ENCODE data around the gene SERINC5.
"Not testable (repeated sequence)": the region's sequence is repeated elsewhere in the genome, so short reads cannot be mapped to it uniquely, and the experiment has no call there.

SERINC5 gene

GRCh38 chr5:80103371-80103770, 152.5 kb downstream of the SERINC5 start:
- DNase-seq (ENCODE audit: low read depth in 2 of 2): no peak

GRCh38 chr5:80101993-80102392, 153.9 kb downstream of the SERINC5 start:
- no peak for DNase-seq (ENCODE audit: low read depth in 2 of 2)

- DNase-seq (ENCODE audit: low read depth in 2 of 2): no peak
Observed at GRCh38 chr5:80097451-80097850, 158.4 kb downstream of the SERINC5 start.

- DNase-seq (ENCODE audit: low read depth in 2 of 2): no peak
Observed at GRCh38 chr5:80094236-80094738, 161.6 kb downstream of the SERINC5 start.

- no peak for DNase-seq (ENCODE audit: low read depth in 2 of 2)
Observed at GRCh38 chr5:80093796-80094195, 162.1 kb downstream of the SERINC5 start.

GRCh38 chr5:80092486-80093107, 163.3 kb downstream of the SERINC5 start:
- DNase-seq (ENCODE audit: low read depth in 2 of 2): no peak

GRCh38 chr5:80091792-80092192, 164.1 kb downstream of the SERINC5 start:
- DNase-seq (ENCODE audit: low read depth in 2 of 2): not testable (repeated sequence)

- DNase-seq (ENCODE audit: low read depth in 2 of 2): no peak
Observed at GRCh38 chr5:80090884-80091166, 165.0 kb downstream of the SERINC5 start.

- no peak for DNase-seq (ENCODE audit: low read depth in 2 of 2)
Observed at GRCh38 chr5:80083101-80083890, 172.6 kb downstream of the SERINC5 start.

GRCh38 chr5:80082731-80083100, 173.1 kb downstream of the SERINC5 start:
- DNase-seq (ENCODE audit: low read depth in 2 of 2): peak; percentile 51 to 56

GRCh38 chr5:80082281-80082680, 173.6 kb downstream of the SERINC5 start:
- DNase-seq (ENCODE audit: low read depth in 2 of 2): no peak

- no peak for DNase-seq (ENCODE audit: low read depth in 2 of 2)
Observed at GRCh38 chr5:80078921-80079320, 176.9 kb downstream of the SERINC5 start.

GRCh38 chr5:80077051-80077714, 178.7 kb downstream of the SERINC5 start:
- DNase-seq (ENCODE audit: low read depth in 2 of 2): no peak

GRCh38 chr5:80076131-80077050, 179.5 kb downstream of the SERINC5 start:
- no peak for DNase-seq (ENCODE audit: low read depth in 2 of 2)

GRCh38 chr5:80072103-80073073, 183.5 kb downstream of the SERINC5 start:
- no peak for DNase-seq (ENCODE audit: low read depth in 2 of 2)

- DNase-seq (ENCODE audit: low read depth in 2 of 2): no peak
Observed at GRCh38 chr5:80071510-80072021, 184.3 kb downstream of the SERINC5 start.

GRCh38 chr5:80070338-80071056, 185.4 kb downstream of the SERINC5 start:
- DNase-seq (ENCODE audit: low read depth in 2 of 2): no peak

- DNase-seq (ENCODE audit: low read depth in 2 of 2): no peak
Observed at GRCh38 chr5:80069918-80070318, 185.9 kb downstream of the SERINC5 start.

GRCh38 chr5:80069251-80069800, 186.5 kb downstream of the SERINC5 start:
- DNase-seq (ENCODE audit: low read depth in 2 of 2): no peak
